ENCODE measurements around the gene REEP2.
A peak's percentile ranks its signal among the peaks of the same experiment; 100 is the strongest.
"Not testable (repeated sequence)": the region's sequence is repeated elsewhere in the genome, so short reads cannot be mapped to it uniquely, and the experiment has no call there.

The REEP2 gene, protein sequence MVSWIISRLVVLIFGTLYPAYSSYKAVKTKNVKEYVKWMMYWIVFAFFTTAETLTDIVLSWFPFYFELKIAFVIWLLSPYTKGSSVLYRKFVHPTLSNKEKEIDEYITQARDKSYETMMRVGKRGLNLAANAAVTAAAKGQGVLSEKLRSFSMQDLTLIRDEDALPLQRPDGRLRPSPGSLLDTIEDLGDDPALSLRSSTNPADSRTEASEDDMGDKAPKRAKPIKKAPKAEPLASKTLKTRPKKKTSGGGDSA

DNA sequence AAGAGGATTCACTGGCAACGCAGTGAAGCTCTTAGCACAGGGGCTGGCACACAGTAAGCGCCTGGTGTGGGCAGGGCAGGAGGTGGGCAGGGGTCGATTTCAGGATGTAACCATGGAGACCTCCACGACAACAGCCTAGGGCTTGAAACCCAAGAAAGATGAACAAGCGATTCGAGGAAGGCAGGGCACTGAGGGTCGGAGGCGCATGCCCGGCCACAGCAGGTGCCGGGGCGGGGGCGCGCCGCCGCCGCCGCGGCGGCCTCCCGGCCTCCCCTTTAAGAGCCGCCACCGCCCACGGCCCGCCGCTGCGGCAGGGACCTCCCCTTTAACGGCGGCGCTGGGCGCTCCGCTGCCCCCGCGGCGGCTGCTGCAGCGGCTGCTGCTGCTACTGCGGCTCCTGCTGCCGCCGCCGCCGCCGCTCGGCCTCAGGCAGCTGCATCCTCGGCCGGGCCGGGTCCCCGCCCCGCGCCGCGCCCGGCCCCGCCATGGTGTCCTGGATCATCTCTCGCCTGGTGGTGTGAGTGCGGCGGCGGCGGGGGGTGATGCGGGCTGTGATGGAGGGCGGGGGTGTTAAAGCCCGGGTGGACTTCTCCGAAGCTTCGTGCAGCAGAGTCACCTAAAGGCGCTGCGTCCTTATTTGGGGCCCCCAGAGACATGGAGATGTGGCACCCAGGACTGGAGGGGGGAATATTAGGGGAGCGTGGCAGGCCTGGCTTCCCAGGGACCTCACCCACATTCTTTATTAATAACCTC lies at the start of gene REEP2:
Gene REEP2 (plus strand): TSS at position 334 of the 753 bp plus-strand sequence. CDS start 152 bp downstream, at position 486.
- peak; percentile 57 for DNase-seq (ENCODE audit: low spot score)

DNA sequence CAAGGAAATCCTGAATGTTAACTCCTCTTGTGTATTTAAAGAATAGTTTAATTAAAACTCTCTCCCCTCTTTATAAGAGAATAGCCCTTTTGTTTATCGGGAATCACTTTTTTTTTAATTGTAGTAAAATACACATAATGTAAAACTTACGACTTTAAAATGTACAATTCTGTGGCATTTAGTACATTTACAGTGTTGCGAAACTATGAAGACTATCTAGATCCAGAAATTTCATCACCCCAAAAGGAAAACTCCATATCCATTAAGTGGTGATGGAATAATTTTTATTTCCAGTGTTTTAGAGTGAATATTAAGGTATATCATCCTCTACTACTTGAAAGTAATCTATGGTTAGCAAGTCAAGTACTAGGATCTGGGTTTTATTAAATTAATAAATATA lies 49.5 kb upstream of the REEP2 start:
- DNase-seq (ENCODE audit: low spot score): no peak

DNA sequence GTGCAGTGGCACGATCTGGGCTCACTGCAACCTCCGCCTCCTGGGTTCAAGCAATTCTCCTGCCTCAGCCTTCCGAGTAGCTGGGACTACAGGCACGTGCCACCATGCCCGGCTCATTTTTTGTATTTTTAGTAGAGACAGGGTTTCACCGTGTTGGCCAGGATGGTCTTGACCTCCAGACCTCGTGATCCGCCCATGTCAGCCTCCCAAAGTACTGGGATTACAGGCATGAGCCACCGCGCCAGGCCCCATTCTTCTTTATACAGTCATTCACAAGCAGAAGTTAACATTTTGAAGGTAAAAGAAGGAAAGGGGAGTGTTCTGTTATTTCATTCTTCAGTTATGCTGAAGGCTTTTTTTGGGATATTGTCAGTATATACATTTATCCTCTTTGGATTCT lies 48.9 kb upstream of the REEP2 start:
- not testable (repeated sequence) for DNase-seq (ENCODE audit: low spot score)

DNA sequence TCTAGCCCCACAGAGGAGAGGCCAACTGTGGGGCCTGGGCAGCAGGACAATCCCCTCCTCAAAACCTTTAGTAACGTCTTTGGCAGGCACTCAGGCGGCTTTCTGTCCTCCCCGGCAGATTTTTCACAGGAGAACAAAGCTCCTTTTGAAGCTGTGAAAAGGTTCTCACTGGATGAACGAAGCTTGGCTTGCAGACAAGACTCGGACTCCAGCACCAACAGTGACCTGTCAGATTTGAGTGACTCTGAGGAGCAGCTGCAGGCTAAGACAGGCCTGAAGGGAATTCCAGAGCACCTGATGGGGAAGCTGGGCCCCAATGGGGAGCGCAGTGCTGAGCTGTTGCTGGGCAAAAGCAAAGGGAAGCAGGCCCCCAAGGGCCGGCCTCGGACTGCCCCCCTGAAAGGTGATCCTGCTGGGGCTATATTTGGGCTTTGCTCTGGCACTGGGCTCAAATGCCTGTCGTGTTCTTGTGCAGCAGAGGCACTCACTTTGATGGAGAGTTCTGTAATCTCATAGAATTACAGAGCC lies 46.9 kb upstream of the REEP2 start:
- no peak for DNase-seq (ENCODE audit: low spot score)

DNA sequence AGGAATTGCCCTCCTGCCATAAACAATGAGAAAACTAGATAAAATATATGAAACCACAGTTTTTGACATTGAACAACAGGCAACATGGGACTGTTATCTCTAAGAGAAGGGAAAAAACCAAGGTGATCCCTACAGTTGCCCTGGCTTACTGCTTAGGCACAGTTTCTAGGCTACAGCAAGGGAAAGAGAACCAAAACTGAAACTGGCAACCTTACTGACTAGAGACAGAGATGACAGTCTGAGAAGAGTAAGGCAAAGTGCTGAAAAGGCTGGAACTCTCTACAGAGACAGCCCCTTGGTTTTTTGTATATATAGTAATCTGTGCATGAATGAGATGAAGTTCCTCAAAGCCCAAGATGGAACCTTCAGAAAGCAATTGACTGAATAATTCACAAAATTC lies 36.2 kb upstream of the REEP2 start:
- no peak for DNase-seq (ENCODE audit: low spot score)

DNA sequence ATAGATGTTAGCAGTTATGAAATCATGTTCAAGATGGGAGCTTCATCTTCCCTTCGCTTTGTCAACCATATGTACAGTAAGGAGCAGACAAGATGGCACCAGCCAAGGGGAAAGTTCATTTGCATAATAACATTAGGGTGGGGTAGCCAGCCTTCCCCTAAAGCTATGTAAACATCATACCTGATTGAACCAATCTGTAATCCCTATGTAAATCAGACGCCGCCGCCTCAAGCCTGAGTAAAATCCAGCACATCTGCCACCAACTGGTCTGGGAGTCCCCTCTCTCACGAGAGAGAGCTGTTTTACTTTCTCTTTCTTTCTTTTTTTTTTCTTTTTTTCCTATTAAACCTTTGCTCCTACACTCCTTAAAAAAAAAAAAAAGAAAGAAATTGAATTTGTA lies 30.8 kb upstream of the REEP2 start:
- no peak for DNase-seq (ENCODE audit: low spot score)

DNA sequence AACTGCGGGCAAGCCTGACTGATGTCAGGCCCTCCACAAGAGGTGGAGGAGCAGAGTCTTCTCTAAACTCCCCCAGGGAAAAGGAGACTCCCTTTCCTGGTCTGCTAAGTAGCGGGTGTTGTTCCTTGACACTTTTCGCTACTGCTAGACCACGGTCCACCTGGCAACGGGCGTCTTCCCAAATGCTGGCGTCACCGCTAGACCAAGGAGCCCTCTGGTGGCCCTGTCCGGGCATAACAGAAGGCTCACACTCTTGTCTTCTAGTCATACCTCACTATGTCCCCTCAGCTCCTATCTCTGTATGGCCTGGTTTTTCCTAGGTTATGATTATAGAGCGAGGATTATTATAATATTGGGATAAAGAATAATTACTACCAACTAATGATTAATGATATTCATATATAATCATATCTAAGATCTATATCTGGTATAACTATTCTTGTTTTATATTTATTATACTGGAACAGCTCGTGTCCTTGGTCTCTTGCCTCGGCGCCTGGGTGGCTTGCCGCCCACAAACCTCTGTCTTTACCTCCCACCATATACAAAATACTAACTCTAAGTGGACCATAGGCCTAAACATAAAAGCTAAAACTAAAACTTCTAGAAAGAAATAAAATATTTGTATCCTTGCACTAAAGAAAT lies 27.7 kb upstream of the REEP2 start:
- peak; percentile 43 for DNase-seq (ENCODE audit: low spot score)

DNA sequence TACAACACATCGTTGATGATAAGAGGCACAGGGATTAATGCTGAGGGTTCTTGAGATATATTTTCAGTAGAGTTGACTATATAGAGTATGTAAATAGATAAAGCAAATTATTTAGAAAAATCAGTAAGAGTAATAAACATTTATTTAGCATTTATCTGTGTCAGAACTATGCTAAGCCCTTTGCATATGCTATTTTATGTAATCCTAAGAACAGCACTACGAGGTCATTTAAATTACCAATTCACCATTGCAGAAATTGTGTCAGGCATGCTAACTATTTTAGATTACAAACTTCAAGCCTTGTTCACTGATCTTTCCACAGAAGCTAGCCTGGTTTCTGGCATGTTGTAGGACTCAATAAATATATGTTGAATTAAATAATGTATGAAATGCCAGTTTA lies 20.4 kb upstream of the REEP2 start:
- DNase-seq (ENCODE audit: low spot score): no peak

DNA sequence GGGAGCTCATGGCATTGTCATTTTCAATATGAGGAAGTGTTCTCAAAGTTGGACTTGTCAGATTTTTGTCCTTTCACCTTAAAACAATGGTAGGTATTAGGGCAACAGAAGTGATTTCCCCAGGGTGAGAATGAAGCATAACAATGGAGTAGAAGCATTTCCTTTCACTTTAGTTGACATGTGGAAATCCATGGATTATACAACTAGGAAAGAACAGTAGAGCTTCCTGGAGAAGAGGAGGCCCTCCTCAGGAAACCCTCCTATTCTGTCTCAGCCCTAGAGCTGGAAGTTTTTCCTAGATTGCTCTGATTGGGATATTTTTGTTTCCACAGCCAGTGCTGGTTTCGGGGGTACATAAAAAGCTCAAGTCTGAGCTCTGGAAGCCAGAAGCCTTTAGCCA lies 13.8 kb upstream of the REEP2 start:
- no peak for DNase-seq (ENCODE audit: low spot score)

DNA sequence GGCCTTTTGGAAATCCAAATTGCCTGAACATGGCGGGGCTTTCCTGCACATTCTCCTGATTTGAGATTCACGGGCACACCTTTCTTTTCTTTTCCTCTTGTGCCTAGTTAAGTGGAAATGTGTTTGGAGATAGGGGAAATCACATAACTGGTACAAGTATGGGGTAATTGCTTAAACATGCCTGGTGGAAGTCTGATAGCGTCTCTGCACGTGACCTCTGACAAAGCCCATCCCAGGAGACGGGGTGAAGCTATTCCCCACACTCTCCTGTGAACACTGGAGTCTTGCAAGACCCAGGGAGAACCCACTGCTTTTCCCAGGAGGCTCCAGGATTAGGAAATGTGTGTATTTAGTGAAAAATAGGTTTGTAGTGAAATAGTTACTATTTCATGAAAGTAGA lies 2.9 kb upstream of the REEP2 start:
- no peak for DNase-seq (ENCODE audit: low spot score)

DNA sequence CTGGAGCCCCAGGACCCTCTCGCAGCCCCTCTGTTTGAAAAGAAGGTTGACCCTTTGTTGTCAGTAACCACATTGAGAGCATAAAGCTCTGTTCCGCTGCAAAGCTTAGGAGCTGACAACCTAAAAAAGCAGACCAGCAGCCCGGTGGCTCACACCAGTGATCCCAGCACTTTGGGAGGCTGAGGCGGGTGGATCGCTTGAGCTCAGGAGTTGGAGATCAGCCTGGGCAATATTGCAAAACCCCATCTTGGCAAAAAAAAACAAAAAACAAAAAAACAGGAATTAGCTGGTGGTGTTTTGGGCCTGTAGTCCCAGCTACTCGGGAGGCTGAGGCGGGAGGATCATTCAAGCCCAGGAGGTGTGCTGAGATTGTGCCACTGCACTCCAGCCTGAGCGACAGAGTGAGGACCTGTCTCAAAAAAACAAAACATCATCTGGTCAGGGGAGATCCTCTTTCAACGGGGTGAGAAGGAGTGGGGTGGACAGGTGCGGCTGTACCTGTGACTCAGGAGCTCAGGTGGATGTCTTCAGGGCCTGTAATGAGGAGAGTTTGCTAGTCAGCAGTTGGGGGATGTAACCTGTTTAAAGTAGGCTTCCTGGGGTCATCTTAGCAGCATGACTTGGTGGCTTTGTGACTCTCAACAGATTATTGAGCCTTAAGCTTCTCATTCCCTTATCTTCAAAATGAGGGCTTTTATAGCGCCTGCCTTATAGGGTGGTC lies 694 bp upstream of the REEP2 start:
- DNase-seq (ENCODE audit: low spot score): no peak

DNA sequence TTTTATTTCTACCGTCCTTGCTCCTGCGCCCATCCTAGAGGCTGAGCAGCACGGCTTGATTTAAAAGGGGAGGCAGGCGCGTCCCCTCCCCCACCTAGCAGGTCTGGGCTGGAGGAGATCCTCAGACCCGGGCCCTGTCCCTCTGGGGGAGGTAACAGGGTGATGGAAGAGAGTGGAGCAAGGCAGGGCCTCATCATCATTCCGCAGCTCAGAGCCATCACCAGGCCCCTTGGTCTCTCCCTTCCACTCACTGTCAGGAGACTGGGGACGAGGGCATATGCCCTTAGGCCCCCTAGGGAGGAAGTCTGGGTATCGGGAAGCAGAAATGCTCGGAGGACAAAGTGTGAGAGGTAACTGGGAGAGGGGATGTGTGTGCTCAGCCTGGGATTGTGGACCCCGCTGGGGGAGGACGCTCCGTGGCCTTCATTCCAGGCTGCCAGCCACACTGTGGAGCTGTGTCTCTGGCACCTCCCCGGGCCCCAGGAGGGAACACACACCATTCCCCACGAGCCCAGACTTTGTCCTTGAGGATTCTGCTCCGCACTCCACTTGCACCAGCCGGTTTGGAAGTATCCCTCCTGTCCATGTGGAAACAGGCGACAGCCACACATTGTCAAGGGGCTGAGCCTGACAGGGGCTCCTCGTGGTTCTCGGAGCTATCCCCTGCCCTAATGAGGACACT lies 761 bp downstream of the REEP2 start:
- DNase-seq (ENCODE audit: low spot score): no peak

DNA sequence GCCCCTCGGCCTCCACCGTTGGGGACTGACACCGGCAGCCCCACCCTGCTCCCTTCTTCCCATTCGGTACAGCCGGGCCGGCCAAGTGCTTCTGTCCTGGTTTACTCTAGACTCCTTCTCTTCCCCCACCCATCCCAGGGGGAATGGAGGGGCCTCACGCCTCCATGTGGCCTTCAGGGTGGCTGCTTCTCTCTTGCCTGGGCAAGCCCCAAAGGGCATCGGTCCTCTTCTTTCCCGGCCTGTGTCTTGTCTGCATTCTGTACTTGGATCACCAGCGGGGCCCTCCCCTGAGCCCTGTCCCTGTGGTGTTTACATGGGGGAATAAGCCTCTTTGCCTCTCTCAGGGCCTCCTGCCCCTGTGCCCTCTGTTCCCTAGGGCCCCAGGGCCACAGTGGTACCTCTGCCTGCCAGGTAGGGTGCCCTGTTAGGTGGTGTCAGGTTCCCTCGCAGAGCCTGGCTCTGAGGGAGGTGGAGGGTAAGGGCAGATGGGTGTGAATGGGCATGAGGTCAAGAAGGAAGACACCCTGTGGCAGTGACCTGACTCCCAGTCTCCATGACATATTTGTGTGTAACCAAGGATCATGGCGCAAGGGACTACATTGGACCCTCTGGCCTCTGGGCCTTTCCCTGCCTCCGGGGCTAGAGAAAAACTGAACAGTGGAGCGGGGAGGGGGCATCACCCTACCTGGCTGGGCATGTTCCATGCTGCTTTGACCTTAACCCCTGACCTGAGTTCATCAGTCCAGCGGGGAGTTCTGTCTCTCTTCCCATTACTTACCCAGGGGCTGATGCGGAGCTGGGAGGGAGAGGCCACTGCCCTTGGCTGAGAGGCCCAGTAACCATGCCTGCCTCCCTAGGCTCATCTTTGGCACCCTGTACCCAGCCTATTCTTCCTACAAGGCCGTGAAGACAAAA lies 1.6 kb downstream of the REEP2 start:
- no peak for DNase-seq (ENCODE audit: low spot score)

DNA sequence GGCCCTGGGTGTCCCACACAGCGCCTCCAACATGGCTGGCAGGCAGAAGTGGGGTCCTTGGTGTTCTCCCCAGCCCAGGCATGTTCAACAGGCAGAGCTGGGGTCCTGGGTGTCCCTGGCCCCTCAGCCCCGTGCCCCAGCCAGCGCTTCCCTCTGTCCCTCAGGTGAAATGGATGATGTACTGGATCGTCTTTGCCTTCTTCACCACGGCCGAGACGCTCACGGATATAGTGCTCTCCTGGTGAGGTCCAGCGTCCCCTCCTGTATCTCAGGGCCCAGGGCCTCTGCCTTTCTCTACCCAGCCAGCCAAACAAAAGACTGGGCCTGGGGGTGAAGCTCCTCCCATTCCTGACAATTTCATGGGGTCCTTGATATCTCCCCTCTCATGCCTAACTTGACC lies 2.4 kb downstream of the REEP2 start:
- DNase-seq (ENCODE audit: low spot score): no peak

DNA sequence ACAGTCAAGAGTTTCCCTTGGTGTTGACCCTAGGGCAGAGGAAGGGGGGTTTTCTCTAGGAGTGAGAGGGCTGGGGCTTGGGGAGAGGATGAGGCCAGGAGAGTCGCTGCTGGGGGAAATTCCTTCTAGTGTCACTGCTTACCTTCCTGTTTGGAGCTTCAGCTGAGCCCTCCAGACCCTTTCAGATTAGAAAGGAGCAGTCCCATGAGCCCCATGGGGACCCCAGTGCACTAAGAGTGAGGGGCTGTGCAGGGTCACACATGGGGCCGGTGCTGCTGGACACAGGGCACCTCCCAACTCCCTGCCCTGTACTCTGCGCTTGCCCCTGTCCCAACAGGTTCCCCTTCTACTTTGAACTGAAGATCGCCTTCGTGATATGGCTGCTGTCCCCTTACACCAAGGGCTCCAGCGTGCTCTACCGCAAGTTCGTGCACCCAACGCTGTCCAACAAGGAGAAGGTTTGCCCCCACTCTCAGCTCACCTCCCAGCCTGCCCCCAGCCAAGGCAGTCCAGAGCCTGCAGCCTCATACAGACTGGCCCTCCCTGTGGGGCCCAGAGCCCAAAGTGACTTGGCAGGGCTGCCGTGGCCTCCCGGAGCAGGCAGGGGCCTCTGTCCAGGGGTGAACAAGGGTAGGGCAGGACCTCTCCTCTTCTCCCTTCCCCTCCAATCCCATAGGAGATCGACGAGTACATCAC lies 5.4 kb downstream of the REEP2 start:
- DNase-seq (ENCODE audit: low spot score): no peak

DNA sequence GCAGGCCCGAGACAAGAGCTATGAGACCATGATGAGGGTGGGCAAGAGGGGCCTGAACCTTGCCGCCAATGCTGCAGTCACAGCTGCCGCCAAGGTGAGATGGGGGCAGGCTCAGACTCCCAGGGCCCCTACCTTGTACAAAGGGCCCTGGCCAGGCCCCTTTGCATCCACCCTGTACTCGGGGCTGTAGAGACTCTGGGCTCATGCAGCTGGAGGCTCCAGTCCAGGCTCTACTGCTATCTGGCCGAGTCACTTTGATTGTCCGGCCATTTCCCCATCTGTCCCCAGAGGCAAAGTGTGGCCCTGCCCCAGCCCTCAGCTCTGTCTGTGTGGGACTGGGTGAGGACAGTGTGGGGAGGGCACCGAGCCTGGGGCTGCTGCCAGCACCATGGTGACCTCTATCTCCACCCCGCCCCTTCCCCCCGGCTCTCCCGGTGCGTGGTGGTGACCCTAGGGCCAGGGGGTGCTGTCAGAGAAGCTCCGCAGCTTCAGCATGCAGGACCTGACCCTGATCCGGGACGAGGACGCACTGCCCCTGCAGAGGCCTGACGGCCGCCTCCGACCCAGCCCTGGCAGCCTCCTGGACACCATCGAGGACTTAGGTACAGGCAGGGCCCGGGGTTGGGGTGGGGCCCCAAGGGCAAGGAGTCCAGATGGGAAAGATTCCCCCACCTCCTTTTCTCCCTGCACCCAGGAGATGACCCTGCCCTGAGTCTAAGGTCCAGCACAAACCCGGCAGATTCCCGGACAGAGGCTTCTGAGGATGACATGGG lies 6.1 kb downstream of the REEP2 start:
- DNase-seq (ENCODE audit: low spot score): no peak

DNA sequence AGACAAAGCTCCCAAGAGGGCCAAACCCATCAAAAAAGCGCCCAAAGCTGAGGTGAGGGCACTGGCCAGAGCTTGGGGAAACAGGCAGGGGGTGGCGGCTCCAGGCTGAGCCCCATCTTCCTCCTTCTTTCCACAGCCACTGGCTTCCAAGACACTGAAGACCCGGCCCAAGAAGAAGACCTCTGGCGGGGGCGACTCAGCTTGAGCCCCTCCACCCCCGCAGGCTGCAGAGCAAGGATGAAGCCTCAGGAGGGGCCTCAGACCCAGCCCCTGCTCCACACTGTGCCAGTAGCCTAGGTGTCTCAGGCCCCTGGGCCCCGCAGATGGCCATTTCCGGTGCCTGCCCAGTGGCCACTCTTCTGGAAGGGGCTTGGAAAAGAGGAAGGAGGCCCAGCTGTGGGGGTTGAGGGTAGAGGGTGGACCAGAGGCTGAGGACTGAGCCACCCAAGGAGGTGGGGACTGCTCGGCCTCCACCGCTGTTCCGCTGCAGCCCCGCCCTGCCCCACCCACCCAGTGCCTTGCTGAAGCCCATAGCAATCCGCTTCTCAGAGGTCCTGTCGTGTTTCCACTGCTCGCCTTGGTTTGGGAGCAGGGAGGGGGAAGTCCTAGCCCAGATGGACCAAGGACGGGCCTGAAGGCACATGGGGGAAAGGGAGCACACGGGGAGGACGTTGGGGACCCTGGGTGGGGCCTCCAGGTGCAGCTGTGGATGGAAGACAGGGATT lies 6.9 kb downstream of the REEP2 start:
- no peak for DNase-seq (ENCODE audit: low spot score)

DNA sequence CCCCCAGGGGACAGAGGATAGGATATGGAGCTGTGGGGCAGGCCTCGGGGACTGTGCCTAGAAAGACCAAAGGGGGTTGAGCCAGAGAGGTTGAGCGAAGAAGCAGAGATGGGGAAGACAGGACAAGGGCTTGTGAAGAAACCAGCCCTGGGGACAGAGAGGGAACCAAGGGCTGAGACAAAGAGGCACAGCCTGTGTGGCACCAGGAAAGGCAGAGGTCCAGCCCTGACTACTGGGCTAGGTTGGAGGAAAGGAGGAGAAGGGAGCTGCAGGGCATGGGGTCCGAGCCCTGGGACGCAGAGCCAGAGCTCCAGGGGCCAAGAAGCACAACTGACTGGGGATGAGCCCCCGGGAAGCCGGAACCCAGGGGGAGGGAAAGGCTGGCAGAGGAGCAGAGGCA lies 9.2 kb downstream of the REEP2 start:
- DNase-seq (ENCODE audit: low spot score): no peak
